WTC11 (cell line): ENCODE results near the gene EHD4.

ENCODE experiments used
- CBFB ChIP-seq: sonication (generic); formaldehyde crosslinking; IDR thresholded peaks from 2 replicates; pipeline ENCODE4 v1.8.1; 2022; ENCODE audit warnings: mild to moderate bottlenecking, low read depth, missing genetic modification reagents
- NR1H2 ChIP-seq: sonication (generic); formaldehyde crosslinking; IDR thresholded peaks from 2 replicates; pipeline ENCODE4 v1.9.0; 2021; ENCODE audit warnings: mild to moderate bottlenecking, moderate library complexity, missing genetic modification reagents
- NR2C2 ChIP-seq: sonication (generic); formaldehyde crosslinking; IDR thresholded peaks from 2 replicates; pipeline ENCODE4 v1.8.0; 2022; ENCODE audit warnings: mild to moderate bottlenecking, missing genetic modification reagents
- SP1 ChIP-seq: sonication (generic); formaldehyde crosslinking; conservative IDR thresholded peaks from 2 replicates; pipeline ENCODE4 v1.8.1; 2022; ENCODE audit warnings: missing genetic modification reagents
- TEAD1 ChIP-seq: sonication (generic); formaldehyde crosslinking; IDR thresholded peaks from 2 replicates; pipeline ENCODE4 v1.8.0; 2022; ENCODE audit warnings: mild to moderate bottlenecking, missing genetic modification reagents
- TF ChIP-seq, protein P1 (sequence below): fragments of 250-450 bp; sonication (Bioruptor Pico); IDR thresholded peaks from 2 replicates; pipeline ENCODE4 v2.1.2; 2022; ENCODE audit warnings: mild to moderate bottlenecking, moderate library complexity
- TF ChIP-seq, protein P2 (sequence below): fragments of 200-600 bp; IDR thresholded peaks from 2 replicates; pipeline ENCODE4 v1.8.0; 2022; ENCODE audit warnings: antibody characterized with exemption

DNA sequence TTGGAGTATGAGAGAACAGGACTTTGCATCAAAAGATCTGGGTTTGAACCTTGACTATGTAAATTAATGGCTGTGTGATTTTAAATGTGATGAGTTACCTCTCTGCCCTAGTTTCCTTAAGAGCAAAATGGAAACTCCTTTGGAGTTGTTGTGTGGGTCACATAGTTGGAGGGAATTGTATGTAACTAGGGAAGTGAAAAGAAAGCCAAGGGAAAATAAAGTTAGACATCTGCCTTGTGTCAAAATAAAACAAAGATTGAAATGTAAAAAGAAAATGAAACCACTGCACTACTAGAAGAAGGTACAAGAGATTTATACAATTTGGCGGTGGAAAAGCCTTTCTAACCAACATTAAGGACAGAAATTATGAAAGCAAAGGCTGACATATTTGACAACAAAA is 1.7 kb upstream of the EHD4 start:
- TF ChIP-seq, protein P1, sequence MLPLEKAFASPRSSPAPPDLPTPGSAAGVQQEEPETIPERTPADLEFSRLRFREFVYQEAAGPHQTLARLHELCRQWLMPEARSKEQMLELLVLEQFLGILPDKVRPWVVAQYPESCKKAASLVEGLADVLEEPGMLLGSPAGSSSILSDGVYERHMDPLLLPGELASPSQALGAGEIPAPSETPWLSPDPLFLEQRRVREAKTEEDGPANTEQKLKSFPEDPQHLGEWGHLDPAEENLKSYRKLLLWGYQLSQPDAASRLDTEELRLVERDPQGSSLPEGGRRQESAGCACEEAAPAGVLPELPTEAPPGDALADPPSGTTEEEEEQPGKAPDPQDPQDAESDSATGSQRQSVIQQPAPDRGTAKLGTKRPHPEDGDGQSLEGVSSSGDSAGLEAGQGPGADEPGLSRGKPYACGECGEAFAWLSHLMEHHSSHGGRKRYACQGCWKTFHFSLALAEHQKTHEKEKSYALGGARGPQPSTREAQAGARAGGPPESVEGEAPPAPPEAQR (CRISPR knock-in tag), result no peak
- TF ChIP-seq, protein P2, sequence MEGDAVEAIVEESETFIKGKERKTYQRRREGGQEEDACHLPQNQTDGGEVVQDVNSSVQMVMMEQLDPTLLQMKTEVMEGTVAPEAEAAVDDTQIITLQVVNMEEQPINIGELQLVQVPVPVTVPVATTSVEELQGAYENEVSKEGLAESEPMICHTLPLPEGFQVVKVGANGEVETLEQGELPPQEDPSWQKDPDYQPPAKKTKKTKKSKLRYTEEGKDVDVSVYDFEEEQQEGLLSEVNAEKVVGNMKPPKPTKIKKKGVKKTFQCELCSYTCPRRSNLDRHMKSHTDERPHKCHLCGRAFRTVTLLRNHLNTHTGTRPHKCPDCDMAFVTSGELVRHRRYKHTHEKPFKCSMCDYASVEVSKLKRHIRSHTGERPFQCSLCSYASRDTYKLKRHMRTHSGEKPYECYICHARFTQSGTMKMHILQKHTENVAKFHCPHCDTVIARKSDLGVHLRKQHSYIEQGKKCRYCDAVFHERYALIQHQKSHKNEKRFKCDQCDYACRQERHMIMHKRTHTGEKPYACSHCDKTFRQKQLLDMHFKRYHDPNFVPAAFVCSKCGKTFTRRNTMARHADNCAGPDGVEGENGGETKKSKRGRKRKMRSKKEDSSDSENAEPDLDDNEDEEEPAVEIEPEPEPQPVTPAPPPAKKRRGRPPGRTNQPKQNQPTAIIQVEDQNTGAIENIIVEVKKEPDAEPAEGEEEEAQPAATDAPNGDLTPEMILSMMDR, result no peak
- no peak for TF ChIP-seq SP1
- no peak for TF ChIP-seq NR2C2 (CRISPR knock-in tag)
- no peak for TF ChIP-seq NR1H2 (CRISPR knock-in tag)
- TF ChIP-seq CBFB (CRISPR knock-in tag), result no peak
- no peak for TF ChIP-seq TEAD1 (CRISPR knock-in tag)
